GM23338 (cell line): ENCODE measurements around the gene DUSP6. TPM values are rescaled to one million over a fixed set of nuclear protein-coding genes. Genes with fewer than 3 reads are reported as not detected.

Experiments used
- ATAC-seq: fragments of 200-7000 bp; cut with Tn5 transposase; 3 replicates; pipeline ENCODE4 v1.9.1; 2020
- DNase-seq: peaks from one replicate; pipeline ENCODE4 v3.0.0-alpha.2; 2015; ENCODE audit warnings: low spot score
- H2AFZ ChIP-seq: fragments of 200-600 bp; sonication (generic); 2 replicates; pipeline ENCODE4 v1.8.0; 2016; ENCODE audit warnings: antibody characterized with exemption, mild to moderate bottlenecking, moderate library complexity
- H3F3A ChIP-seq: fragments of 200-600 bp; sonication (generic); replicated peaks from 2 replicates; pipeline ENCODE4 v1.8.0; 2017; ENCODE audit warnings: antibody characterized with exemption, mixed run types, low read depth
- H3K27ac ChIP-seq: fragments of 200-600 bp; sonication (generic); 2 replicates; pipeline ENCODE4 v1.6.1; 2016; ENCODE audit warnings: low read depth
- H3K27me3 ChIP-seq: fragments of 200-600 bp; sonication (generic); 2 replicates; pipeline ENCODE4 v1.8.0; 2016; ENCODE audit warnings: mild to moderate bottlenecking, mixed run types, moderate library complexity; ENCODE audit not compliant: insufficient read depth
- H3K36me3 ChIP-seq: fragments of 200-600 bp; sonication (generic); 2 replicates; pipeline ENCODE4 v1.8.0; 2016; ENCODE audit warnings: mild to moderate bottlenecking; ENCODE audit not compliant: insufficient read depth
- H3K4me1 ChIP-seq: fragments of 200-600 bp; sonication (generic); 2 replicates; pipeline ENCODE4 v1.8.0; 2016; ENCODE audit warnings: mild to moderate bottlenecking, moderate library complexity; ENCODE audit not compliant: insufficient read depth
- H3K4me2 ChIP-seq: fragments of 200-600 bp; sonication (generic); 2 replicates; pipeline ENCODE4 v1.7.1; 2017; ENCODE audit warnings: mixed run types
- H3K4me3 ChIP-seq: fragments of 200-600 bp; sonication (generic); 2 replicates; pipeline ENCODE4 v1.6.1; 2016; ENCODE audit warnings: mixed run types
- H3K79me2 ChIP-seq: fragments of 200-600 bp; sonication (generic); replicated peaks from 2 replicates; pipeline ENCODE4 v1.8.0; 2017; ENCODE audit warnings: mild to moderate bottlenecking; ENCODE audit not compliant: insufficient read depth
- H3K9me2 ChIP-seq: fragments of 200-600 bp; sonication (generic); 2 replicates; pipeline ENCODE4 v1.8.0; 2017; ENCODE audit not compliant: insufficient read depth
- H4K20me1 ChIP-seq: fragments of 200-600 bp; sonication (generic); replicated peaks from 2 replicates; pipeline ENCODE4 v1.8.0; 2017; ENCODE audit warnings: mild to moderate bottlenecking; ENCODE audit not compliant: insufficient read depth
- H3K27ac Mint-ChIP-seq: 2 replicates; pipeline ENCODE4 v1.8.0; 2020; ENCODE audit warnings: inconsistent platforms, mild to moderate bottlenecking, moderate library complexity, mixed read lengths
- H3K27me3 Mint-ChIP-seq: 3 replicates; pipeline ENCODE4 v1.8.0; 2022; ENCODE audit warnings: low read depth, mild to moderate bottlenecking, moderate library complexity, mixed read lengths, inconsistent platforms; ENCODE audit not compliant: insufficient read depth, poor library complexity
- H3K36me3 Mint-ChIP-seq: 3 replicates; pipeline ENCODE4 v1.8.0; 2021; ENCODE audit warnings: low read depth, mild to moderate bottlenecking, inconsistent platforms, moderate library complexity, mixed read lengths
- H3K4me1 Mint-ChIP-seq: 3 replicates; pipeline ENCODE4 v1.8.0; 2020; ENCODE audit warnings: mild to moderate bottlenecking, inconsistent platforms, mixed read lengths
- H3K4me3 Mint-ChIP-seq: 3 replicates; pipeline ENCODE4 v1.8.0; 2021; ENCODE audit warnings: moderate library complexity, mild to moderate bottlenecking, inconsistent platforms, mixed read lengths
- H3K9me3 Mint-ChIP-seq: 3 replicates; pipeline ENCODE4 v1.8.0; 2020; ENCODE audit warnings: moderate library complexity, mild to moderate bottlenecking, inconsistent platforms, mixed read lengths
- CREB1 ChIP-seq: fragments of 250-450 bp; sonication (Bioruptor Pico); IDR thresholded peaks from 2 replicates; pipeline ENCODE4 v1.5.0; 2020; ENCODE audit warnings: low read depth, mild to moderate bottlenecking, moderate library complexity
- CTCF ChIP-seq, 2 experiments: fragments of 200-600 bp in 1 of 2; sonication (generic) in 1 of 2; conservative IDR thresholded peaks; 2 replicates each; pipeline versions ENCODE4 v1.5.1 to v1.6.1; 2016 to 2017; ENCODE audit warnings: antibody characterized with exemption in 2 of 2, low read depth in 2 of 2, mild to moderate bottlenecking in 2 of 2, moderate library complexity in 1 of 2
- ETS1 ChIP-seq: IDR thresholded peaks from 2 replicates; pipeline ENCODE4 v1.6.1; 2016; ENCODE audit warnings: antibody characterized with exemption
- EZH2 ChIP-seq: fragments of 200-600 bp; sonication (generic); IDR thresholded peaks from one replicate; pipeline ENCODE4 v1.8.0; 2017; ENCODE audit warnings: antibody characterized with exemption, mild to moderate bottlenecking, low read depth; ENCODE audit not compliant: unreplicated experiment
- EZH2phosphoT487 ChIP-seq: fragments of 200-600 bp; sonication (generic); IDR thresholded peaks from one replicate; pipeline ENCODE4 v1.8.1; 2018; ENCODE audit warnings: antibody characterized with exemption; ENCODE audit not compliant: unreplicated experiment
- JUNB ChIP-seq: IDR thresholded peaks from one replicate; pipeline ENCODE4 v1.6.1; 2016; ENCODE audit warnings: antibody characterized with exemption; ENCODE audit not compliant: unreplicated experiment
- NANOG ChIP-seq: IDR thresholded peaks from 2 replicates; pipeline ENCODE4 v1.6.1; 2016; ENCODE audit warnings: antibody characterized with exemption, borderline replicate concordance
- POLR2AphosphoS5 ChIP-seq: IDR thresholded peaks from 2 replicates; pipeline ENCODE4 v1.6.1; 2016; ENCODE audit warnings: antibody characterized with exemption, low read depth
- REST ChIP-seq: IDR thresholded peaks from one replicate; pipeline ENCODE4 v1.6.1; 2018; ENCODE audit warnings: antibody characterized with exemption; ENCODE audit not compliant: unreplicated experiment
- STAT1 ChIP-seq: IDR thresholded peaks from one replicate; pipeline ENCODE4 v1.6.1; 2016; ENCODE audit warnings: antibody characterized with exemption; ENCODE audit not compliant: unreplicated experiment
- ZNF114 ChIP-seq: fragments of 250-450 bp; sonication (Bioruptor Pico); IDR thresholded peaks from 2 replicates; pipeline ENCODE4 v1.5.0; 2020; ENCODE audit warnings: mild to moderate bottlenecking, moderate library complexity
- ZNF331 ChIP-seq: fragments of 250-450 bp; sonication (Bioruptor Pico); IDR thresholded peaks from 2 replicates; pipeline ENCODE4 v1.5.0; 2020; ENCODE audit warnings: low read depth, mild to moderate bottlenecking, moderate library complexity
- ZNF462 ChIP-seq: fragments of 250-450 bp; sonication (Bioruptor Pico); IDR thresholded peaks from 2 replicates; pipeline ENCODE4 v1.5.0; 2020; ENCODE audit warnings: mild to moderate bottlenecking, moderate library complexity
- polyA plus RNA-seq: library from polyadenylated mRNA; unstranded; fragments of >200 nt; fragmentation: Nextera tagmentation; extraction: Ambion mirVana; gene quantifications from 2 replicates; pipeline ENCODE4 v1.2.1, GENCODE V29; 2016
- total RNA-seq: library from RNA; depleted of rRNA; stranded (reverse); fragments of >200 nt; shearing (Covaris generic); gene quantifications from 2 replicates; pipeline ENCODE4 v1.2.3, GENCODE V29; 2014

DUSP6 gene
- total and polyA plus RNA-seq, 2 experiments from 2014 or later: 117 to 191 TPM

GRCh38 chr12:89393551-89394121 lies 41.3 kb upstream of the DUSP6 start:
- no peaks in the 10 kb centered on the region for H3K27me3 Mint-ChIP-seq
- no peak overlapping the region for H3K4me2 ChIP-seq
- TF ChIP-seq CREB1 (CRISPR knock-in tag) (no peak), ZNF331 (no peak), POLR2AphosphoS5 (no peak), REST (no peak), NANOG (no peak), CTCF (conservative IDR thresholded peaks at IDR 0.05; ENCODE audit: low read depth in 2 of 2) (no peak), EZH2phosphoT487 (no peak), JUNB (no peak), EZH2 (no peak), ZNF114 (CRISPR knock-in tag) (no peak), STAT1 (no peak), ETS1 (no peak), ZNF462 (CRISPR knock-in tag) (no peak)
- peaks cover 8% of the 10 kb centered on the region for H3K4me1 Mint-ChIP-seq
- H3K9me2 ChIP-seq: no peaks in the 10 kb centered on the region
- no peaks in the 10 kb centered on the region for H3K27me3 ChIP-seq
- H4K20me1 ChIP-seq: no peaks in the 10 kb centered on the region
- no peak overlapping the region for H2AFZ ChIP-seq
- no peaks in the 10 kb centered on the region for H3K79me2 ChIP-seq
- no peaks in the 10 kb centered on the region for H3K36me3 Mint-ChIP-seq
- H3K9me3 Mint-ChIP-seq: no peaks in the 10 kb centered on the region; the same call in 2 of the 3 replicates
- no peak overlapping the region for H3K27ac Mint-ChIP-seq
- H3K36me3 ChIP-seq: no peaks in the 10 kb centered on the region
- no peak overlapping the region for H3K4me3 Mint-ChIP-seq
- no peak overlapping the region for H3K4me3 ChIP-seq
- no peaks in the 10 kb centered on the region for H3K4me1 ChIP-seq
- H3F3A ChIP-seq: no peaks in the 10 kb centered on the region
- no peak for ATAC-seq
- DNase-seq: no peak
- no peak overlapping the region for H3K27ac ChIP-seq
